GM21786 (cell line): ENCODE measurements around the gene SERPINA1.

Experiments used
- ATAC-seq: cut with Tn5 transposase; IDR thresholded peaks from one replicate; pipeline ENCODE4 v1.9.1; 2021; ENCODE audit not compliant: unreplicated experiment

Gene SERPINA1

DNA sequence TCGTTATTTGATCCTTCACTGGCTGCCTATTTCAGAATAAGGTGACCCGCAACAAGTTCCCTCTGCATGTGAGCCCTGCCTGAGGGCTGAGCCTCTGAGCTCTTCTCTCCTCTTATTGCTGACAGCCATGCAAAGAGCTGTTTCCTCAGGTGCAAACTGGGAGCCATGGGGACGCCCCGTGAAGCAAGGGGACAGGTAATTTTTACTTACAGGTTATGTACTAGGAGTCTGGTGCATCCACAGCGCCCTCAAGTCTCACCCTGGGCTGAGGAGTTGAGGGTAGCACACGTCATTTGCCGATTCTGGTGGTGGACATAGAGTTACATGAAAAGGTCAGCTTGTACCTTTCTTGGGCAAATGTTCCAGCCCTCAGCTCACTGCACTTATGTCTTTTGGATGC, 39.1 kb downstream of the SERPINA1 start:
- ATAC-seq: no peak

DNA sequence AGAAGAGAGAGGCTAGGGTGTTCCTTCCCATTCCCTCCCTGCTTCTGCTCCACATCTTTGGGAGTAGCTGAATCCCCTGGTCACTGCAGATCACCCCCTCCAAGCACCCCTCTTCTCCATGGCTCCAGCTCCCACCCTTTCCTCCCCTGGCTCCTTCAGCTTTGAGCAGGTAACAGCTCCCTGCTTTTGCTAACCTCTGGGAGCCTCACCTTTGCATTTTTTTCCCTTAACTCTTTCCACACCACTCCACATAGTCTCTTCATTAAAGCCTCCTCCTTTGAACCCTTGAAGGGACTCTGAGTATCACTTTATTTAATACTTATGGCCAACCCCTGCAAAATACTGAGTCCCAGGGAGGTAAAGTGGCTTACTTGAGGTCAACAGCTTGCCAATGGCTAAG, 39.6 kb downstream of the SERPINA1 start:
- no peak for ATAC-seq

DNA sequence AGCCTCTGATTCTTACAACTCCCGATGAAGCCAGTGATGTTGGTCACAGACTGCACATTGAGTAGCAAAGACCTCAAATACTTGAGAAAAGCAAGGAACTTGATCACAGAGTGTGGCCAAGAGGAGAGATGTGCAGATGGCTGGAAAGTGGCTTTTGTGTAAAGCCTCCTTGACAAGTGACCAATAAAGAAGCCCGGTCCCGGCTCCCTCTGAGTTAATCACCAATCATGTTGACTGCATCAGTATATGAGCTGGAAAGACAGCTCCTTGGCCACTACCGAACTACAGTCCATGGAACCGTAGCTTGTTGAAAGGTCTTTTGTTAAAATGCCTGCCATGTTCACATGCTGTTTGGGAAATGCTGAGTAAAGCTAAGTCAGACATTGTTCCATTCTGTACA, 41.6 kb downstream of the SERPINA1 start:
- no peak for ATAC-seq

DNA sequence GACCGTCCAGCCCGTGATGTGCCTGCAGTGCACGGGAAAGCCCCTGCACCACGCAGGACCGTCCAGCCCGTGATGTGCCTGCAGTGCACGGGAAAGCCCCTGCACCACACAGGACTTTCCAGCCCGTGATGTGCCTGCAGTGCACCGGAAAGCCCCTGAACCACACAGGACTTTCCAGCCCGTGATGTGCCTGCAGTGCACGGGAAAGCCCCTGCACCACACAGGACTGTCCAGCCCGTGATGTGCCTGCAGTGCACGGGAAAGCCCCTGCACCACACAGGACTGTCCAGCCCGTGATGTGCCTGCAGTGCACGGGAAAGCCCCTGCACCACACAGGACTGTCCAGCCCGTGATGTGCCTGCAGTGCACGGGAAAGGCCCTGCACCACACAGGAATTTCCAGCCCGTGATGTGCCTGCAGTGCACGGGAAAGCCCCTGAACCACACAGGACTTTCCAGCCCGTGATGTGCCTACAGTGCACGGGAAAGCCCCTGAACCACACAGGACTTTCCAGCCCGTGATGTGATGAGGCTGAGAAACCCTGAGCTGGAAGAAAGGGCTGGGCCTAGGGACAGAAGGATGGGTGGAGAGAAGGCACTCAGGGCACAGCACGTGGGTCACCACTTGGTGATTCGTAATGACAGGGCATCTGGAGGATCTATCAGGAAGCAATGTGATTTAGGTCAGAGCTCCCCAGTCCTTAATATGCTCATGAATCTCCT, 42.2 kb downstream of the SERPINA1 start:
- peak; percentile 81 for ATAC-seq

DNA sequence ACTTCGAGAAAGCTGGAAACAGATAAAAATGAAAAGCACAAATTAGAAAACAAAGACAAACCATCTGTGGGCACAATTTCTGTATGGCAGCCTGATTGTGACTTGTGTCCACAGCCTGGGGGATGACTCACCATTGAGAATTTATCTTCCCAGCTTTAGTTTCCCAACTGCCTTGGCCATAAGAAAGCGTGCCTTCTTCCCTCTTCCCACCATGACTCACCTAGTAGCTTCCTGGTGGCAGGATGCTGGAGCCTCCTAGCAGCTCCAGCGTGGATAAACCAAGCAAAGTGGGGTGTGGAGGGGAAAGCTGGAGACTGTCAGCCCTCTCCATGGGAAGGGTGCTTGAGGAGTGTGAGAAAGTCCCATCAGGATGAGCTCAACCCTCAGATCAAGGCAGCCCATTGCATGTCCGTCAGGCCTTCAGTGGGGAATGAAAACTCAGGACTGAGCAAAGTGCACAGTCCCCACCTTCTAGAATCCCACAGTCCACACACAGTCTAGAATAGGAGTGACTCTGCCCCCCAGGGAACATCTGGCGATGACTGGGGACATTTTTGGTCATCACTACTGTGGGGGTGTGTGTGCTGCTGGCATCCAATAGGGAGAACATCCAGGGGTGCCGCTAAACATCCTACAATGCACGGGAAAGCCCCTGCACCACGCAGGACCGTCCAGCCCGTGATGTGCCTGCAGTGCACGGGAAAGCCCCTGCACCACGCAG, 42.9 kb downstream of the SERPINA1 start:
- ATAC-seq: no peak

DNA sequence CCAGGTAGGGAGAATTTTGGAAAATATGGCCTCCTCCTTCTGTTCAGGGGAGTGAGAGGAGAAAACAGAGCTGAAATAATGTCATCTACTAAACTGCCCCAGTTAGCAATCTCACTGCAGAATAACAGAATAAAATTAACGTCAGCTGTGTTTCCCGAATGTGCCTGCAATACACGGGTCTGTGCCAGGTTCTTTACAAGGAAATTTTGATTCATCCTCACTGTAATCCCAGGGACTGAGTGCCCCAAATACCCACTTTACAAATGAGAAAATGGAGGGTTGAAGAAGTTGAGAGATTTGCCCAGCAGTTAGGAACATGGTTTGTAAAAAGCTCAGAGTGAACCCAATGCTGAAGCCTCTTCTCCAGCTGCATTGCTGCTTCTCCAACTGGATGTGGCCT, 44.0 kb downstream of the SERPINA1 start:
- no peak for ATAC-seq

DNA sequence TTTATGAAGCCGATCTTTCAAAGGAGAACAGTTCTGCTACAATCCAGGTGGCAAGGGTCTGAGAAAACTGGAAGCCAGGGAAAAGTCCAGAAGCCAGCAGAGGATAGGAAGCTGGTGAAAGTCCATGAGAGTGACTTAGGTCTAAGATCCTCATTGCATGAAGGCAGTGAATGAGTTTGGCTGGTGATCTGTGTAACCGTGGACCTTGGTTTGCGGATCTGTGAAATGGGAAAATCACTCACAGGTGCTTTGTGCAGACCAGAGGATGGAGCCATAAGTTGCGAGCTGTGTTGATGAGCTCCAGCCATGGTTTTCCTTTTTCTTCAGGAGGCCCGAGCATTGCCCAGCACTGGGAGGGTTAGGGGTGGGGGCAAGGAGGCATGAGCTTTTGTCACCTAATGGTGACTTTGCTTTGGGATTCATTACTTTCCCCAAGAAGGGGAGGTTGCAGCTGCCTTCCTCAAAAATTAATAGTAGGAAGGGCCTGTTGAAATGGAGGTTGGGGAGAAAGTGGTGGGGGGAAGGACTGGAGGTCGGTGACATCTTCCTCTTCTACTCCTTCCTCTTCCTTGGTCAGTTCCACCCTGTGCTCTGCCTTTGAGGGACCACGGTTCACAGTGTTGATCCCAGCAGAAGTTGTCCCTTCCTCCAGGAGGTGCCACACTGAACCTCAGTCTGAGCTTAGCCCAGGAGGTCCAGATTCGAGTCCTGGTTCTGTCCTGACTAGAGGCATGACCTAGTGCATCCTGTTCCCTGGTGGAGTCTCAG, 45.0 kb downstream of the SERPINA1 start:
- no peak for ATAC-seq

DNA sequence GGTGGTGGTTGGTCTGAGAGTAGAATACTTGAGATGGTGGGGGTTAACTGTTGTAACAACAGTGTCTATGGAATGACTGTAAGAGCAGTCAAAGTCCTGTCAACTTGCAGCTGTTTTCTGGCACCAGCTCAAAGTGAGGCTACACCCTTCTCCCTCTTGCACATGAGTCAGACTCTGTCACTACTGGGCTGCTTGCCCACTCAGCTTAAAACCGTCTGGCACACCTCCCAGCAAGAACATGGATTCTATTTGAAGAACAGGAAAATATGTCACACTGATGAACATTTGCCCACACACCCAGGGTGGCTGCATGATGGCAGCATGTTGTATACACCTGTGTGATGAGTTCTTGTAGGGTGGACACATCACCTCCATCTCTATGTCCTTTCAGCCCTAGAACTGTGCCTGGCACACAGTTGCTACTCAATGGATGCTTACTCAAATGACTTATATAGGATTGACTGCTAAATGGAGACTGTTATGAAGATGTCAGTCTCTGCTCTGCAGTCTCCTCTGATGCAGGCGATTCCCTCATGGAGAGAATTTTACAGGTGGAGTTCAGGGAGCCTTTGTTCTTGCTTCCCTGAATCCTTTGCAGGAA, 46.0 kb downstream of the SERPINA1 start:
- ATAC-seq: no peak

DNA sequence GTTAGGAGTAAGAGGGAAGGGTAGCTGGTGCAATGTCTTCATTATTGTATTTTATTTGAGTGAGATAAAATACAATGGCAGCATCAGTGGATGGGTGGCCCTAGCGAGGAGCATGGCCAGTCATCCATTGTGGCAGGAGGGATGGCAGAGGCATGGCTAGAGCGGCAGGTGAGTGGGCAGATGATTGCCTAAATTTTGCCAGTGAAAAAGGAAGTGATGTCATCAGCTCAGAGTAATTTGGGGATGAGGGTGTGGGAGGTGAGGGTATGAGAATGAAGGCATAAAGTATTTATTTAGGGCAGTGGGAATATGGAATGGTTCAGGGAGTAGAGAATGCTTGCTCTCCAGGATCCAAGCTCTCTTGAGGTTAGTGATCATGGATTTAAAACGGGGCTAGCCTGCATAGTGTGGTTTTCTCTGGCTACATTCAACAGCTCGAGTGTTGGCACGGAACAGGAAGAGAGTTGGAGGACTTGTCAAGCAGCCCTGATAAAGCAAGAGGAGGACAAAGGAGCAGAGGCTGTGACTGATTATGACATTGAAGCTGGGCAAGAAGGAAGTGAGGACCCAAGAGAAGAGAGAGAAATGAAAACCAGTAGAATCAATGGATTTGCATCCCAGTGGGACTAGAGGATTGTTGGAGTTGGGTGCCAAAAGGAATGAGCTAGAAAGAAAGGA, 46.6 kb downstream of the SERPINA1 start:
- no peak for ATAC-seq

DNA sequence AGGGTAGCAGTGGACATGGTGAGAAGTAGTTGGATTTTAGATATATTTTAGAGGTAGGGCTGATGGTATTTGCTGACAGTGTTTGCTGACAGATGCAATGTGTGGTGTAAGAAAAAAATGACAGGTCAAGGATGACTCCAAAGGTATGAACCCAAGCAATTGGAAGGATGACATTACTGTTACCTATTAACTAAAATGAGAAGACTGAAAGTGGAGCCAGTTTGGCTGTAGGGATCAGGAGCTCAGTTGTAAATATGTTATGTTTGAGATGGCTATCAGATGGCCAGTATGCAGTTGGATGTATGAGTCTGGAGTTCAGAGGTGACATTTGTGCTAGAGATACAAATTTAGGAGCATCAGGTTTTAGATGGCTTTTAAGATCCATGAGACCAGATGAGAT, 47.9 kb downstream of the SERPINA1 start:
- no peak for ATAC-seq

DNA sequence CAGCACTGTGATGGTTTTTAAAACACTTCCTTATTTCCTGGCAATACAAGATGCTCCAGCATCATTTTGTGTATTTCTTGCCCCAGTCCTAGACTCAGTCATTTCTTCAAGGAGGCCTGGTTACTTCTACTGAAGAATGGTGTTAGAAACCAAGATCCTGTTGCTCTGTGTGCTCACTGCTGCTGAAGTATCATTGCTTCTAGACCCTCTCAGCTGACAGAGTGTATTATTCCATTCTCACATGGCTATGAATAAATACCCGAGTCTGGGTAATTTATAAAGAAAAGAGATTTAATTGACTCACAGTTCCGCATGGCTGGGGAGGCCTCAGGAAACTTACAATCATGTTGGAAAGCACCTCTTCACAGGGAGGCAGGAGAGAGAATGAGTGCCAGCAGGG, 50.4 kb downstream of the SERPINA1 start:
- no peak for ATAC-seq

DNA sequence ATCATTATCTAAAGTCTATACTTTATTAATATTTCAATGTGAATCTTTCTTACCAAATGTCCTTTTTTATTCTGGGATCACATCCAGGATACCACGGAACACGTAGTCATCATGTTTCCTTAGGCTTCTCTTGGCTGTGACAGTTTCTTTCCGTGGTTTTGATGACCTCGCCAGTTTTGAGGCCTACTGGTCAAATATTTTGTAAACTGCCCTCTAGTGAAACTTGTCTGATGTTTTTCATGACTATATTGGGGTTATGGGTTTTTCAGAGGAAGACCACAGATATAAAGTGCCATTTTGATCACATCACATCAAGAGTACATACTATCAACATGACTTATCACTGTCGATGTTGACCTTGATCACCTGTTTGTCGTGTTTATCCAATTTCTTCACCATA, 51.1 kb downstream of the SERPINA1 start:
- no peak for ATAC-seq

DNA sequence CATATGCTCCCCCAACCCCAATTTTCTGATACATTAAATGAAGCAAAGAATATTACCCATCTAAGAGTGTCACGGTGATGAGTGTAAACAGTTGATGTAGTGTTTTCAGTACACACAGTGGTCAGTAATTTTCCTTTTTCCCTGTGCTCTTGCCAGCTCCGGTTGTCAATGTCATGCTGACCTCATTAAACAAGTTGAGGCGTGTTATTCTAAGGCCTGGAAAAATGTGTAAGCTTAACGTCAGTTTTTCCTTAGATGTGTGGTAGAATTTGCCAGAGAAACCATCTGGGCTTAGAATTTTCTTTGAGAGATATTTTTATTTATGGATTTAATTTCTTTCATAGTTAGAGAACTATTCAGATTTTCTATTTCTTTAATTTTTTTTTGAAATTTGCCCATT, 53.5 kb downstream of the SERPINA1 start:
- ATAC-seq: no peak

DNA sequence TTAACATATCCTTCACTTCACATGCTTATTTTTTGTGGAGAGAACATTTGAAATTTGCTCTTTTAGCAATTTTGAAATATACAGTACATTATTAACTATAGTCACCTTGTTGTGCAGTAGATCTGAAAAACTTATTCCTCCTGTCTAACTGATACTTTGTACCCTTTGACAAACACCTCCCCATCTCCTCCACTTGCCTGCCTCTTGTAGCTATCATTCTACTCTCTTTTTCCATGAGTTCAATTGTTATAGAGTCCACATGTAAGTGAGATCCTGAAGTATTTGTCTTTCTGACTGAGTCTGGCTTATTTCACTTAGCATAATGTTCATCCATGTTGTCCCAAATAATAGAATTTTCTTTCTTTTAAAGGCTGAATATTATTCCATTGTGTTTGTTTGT, 55.8 kb downstream of the SERPINA1 start:
- ATAC-seq: no peak

DNA sequence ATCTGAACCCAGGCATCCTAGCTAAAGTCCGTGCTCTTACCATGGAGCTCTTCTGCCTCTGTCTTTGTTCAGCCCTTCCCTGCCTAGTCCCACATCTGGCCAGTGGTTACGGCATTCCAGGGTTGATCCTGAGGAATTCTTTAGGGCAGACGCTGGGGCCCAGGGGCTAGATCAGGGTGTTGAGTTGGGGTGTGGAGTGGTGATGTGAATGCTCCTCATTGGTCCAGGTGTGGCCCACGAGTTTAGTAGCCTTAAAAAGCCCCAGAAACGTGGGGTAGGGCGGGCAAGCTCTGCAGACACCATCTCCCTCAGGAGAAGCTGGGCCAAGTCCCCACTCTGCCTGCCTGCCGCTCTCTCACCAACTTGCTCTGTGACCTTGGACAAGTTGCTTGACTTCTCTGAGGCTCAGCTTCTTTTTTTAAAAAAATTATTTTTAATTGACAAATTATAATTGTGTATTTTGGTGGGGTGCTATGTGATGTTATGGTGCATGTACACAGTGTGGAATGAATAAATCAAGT, 56.3 kb downstream of the SERPINA1 start:
- no peak for ATAC-seq

DNA sequence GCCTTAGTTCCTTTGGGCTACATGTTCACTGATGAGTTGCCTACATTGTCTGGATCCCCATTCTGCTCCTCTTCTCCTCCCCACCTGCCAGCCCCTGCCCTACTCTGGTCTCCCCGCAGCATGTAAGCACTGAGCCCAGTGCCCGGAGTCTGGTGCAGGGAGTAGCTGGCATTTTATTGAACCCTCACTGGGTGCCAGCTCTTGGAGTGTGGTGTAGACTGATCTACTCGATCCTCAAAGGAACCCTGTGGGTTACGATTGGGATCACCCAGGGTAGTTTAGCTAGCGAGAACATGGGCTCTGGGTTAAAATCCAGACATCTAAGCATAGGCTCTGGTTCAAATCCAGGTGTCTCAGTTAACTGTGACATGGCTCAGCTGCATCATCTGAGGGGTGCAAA, 56.9 kb downstream of the SERPINA1 start:
- ATAC-seq: no peak

DNA sequence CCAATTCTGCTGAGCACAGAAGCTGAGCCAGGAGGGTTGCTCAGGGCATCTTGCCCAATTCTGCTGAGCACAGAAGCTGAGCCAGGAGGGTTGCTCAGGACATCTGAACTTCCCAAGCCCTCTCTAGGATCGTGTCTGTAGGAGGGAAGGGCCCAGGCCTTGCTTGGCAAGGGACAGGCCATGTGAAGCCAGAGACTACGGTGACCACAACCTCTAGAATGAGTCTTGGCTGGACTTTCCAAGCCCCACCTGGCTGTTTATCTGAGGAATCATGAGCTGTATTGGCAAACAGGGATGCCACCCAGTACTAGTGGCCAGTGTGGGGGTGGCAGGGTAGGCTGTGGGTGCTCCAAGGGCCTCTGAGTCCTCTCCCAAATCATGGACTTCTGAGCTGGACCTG, 57.5 kb downstream of the SERPINA1 start:
- ATAC-seq: no peak

DNA sequence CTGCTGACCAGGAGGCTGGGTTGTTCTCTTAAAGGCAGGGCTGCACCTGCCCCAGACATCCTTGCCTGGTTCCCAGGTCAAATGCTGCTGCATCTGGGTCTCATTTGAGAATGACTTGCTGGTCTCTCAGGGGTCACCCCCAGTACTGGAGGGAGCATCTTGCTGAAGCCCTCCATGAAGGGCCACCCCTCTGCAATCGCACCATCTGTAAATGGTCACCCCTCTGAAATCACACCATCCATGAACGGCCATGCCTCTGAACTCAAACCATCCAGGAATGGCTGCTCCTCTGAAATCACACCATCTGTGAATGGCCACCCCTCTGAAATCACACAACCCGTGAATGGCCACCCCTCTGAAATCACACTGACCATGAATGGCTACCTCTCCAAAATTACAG, 58.0 kb downstream of the SERPINA1 start:
- ATAC-seq: no peak

DNA sequence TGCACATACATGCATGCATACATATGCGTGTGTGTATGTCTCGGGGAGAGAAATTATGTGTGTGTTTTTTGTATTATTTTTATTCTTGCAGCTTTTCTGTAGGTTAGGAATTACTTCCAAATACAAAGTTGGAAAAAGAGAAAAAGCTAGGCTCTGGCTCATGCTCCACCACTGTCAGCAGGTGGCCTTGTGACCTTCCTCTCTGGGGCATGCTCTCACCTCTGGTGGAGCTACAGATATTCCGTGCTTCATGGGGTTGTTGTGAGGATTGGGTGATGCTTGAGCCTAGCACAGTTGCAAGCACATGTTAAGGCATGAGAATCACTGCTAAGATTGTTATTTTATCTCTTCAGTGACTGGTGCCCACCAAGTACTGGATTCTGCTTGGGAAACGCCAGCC, 58.5 kb downstream of the SERPINA1 start:
- no peak for ATAC-seq

DNA sequence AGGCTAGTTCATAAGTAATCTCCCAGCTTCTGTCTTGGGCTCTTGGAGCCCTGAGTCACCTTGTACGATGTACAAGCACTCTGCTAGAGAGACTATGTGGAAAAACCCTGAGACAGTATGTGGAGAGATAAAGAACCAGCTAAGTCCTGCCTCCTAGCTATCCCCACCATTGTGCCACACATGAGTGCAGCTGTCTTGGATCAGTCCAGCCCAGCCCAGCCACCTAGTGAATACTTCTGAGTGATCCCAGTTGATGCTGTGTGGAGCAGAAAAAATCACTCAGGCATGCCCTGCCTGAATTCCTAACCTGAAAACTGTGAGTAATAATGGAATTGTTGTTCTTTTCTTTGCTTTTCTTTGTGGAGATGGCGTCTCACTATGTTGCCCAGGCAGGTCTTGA, 60.2 kb downstream of the SERPINA1 start:
- no peak for ATAC-seq
